Stomach smooth muscle (tissue), 2 donors: ENCODE results near the gene ZFYVE1.
"Not testable (repeated sequence)": the region's sequence is repeated elsewhere in the genome, so short reads cannot be mapped to it uniquely, and the experiment has no call there.

Experiments used
- H3K27ac ChIP-seq: one replicate; pipeline ENCODE4 v1.7.0; 2013; ENCODE audit warnings: mild to moderate bottlenecking, low read length, inconsistent platforms
- H3K27me3 ChIP-seq, 2 donors: one replicate each; pipeline ENCODE4 v1.7.0; 2013; ENCODE audit warnings: low read length in 2 of 2; ENCODE audit not compliant: insufficient read depth in 2 of 2, control insufficient read depth in 1 of 2
- H3K36me3 ChIP-seq, 2 donors: one replicate each; pipeline ENCODE4 v1.7.0; 2013; ENCODE audit warnings: low read length in 2 of 2; ENCODE audit not compliant: control insufficient read depth in 2 of 2, insufficient read depth in 2 of 2
- H3K4me1 ChIP-seq: one replicate; pipeline ENCODE4 v1.7.0; 2013; ENCODE audit warnings: low read length; ENCODE audit not compliant: control insufficient read depth, insufficient read depth
- H3K4me3 ChIP-seq, 2 donors: one replicate each; pipeline ENCODE4 v1.7.0; 2013; ENCODE audit warnings: low read length in 2 of 2
- H3K9ac ChIP-seq, 2 donors: one replicate each; pipeline ENCODE4 v1.7.0; 2013; ENCODE audit warnings: low read length in 2 of 2, mild to moderate bottlenecking in 1 of 2
- H3K9me3 ChIP-seq, 2 donors: one replicate each; pipeline ENCODE4 v1.7.0; 2013; ENCODE audit warnings: low read length in 2 of 2; ENCODE audit not compliant: control insufficient read depth in 2 of 2
- donor health status: healthy.
- donor health status: Pancreatic carcinoma.

ZFYVE1 gene

GRCh38 chr14:73027546-73027945 lies 640 bp upstream of the ZFYVE1 start:
- Histone ChIP-seq H3K27me3 (no peaks in the 10 kb centered on the region), H3K4me1 (peaks cover 9% of the 10 kb centered on the region), H3K4me3 (peak overlapping the region; percentile 65 to 85), H3K9ac (no peak overlapping the region), H3K27ac (no peak overlapping the region), H3K9me3 (no peaks in the 10 kb centered on the region), H3K36me3 (peaks cover 10 to 11% of the 10 kb centered on the region in 2 donors)

- Histone ChIP-seq H3K9me3 (no peaks in the 10 kb centered on the region), H3K27ac (peak overlapping the region; percentile 73), H3K27me3 (no peaks in the 10 kb centered on the region), H3K4me1 (peaks cover 9% of the 10 kb centered on the region), H3K9ac (peak overlapping the region; percentile 71 to 73), H3K4me3 (peak overlapping the region; percentile 65 to 85), H3K36me3 (peaks cover 11 to 14% of the 10 kb centered on the region in 2 donors)
Observed at GRCh38 chr14:73026243-73026844, 562 bp downstream of the ZFYVE1 start.

GRCh38 chr14:73025544-73025943 lies 1.4 kb downstream of the ZFYVE1 start:
- Histone ChIP-seq H3K4me3 (peak overlapping the region in 1 of 2 donors; percentile 65), H3K36me3 (peaks cover 11 to 14% of the 10 kb centered on the region in 2 donors), H3K9me3 (no peaks in the 10 kb centered on the region), H3K27ac (no peak overlapping the region), H3K27me3 (no peaks in the 10 kb centered on the region), H3K4me1 (peaks cover 9% of the 10 kb centered on the region), H3K9ac (peak overlapping the region in 1 of 2 donors; percentile 71)

DNA sequence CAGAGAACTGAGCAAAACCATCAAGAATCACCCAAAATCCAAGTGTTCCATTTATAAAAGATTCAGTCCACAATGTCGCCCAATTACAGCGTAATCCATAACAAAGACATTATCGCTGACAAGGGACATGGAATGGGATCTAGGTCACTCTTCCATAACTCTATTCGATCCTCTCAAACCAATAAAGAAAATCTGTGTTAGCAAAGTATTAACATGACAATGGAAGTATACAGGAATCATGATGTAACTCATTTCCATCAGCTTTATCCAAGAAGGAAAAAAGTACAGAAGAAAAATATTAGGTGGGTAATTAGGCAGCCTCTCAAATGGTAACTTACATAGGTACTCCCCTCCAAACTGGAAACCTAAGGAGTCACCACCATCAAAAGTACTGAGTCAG lies 4.9 kb downstream of the ZFYVE1 start:
- Histone ChIP-seq H3K9me3 (no peaks in the 10 kb centered on the region), H3K27me3 (no peaks in the 10 kb centered on the region), H3K4me1 (peaks cover 9% of the 10 kb centered on the region), H3K9ac (no peak overlapping the region), H3K27ac (no peak overlapping the region), H3K4me3 (no peak overlapping the region), H3K36me3 (peaks cover 14% of the 10 kb centered on the region in 2 donors)

- not testable (repeated sequence) for H3K9ac ChIP-seq, H3K27me3 ChIP-seq, H3K9me3 ChIP-seq, H3K27ac ChIP-seq, H3K36me3 ChIP-seq, H3K4me1 ChIP-seq, H3K4me3 ChIP-seq
Observed at GRCh38 chr14:73016011-73016410, 10.9 kb downstream of the ZFYVE1 start.

- H3K9me3 ChIP-seq, H3K4me1 ChIP-seq, H3K27ac ChIP-seq, H3K27me3 ChIP-seq, H3K9ac ChIP-seq, H3K4me3 ChIP-seq, H3K36me3 ChIP-seq: not testable (repeated sequence)
Observed at GRCh38 chr14:73015552-73015951, 11.4 kb downstream of the ZFYVE1 start.

DNA sequence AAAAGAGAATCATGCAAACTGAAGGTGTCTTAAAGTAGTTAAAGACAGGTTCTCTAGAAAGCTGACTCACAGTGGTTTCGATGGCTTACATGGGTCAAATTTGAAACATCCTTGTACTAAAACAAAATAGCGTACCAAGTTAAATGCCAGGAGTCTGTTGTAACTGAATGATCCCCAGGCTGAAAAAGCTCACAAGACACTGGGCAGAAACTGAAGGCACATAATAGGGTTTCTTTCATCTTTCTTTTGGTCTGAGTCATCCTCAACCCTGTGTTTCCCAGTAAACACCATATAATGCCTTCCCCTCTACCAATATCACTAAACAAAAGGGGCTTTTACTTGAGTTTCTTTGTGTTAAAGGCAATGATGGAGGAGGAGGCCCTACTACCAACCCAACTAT lies 12.8 kb downstream of the ZFYVE1 start:
- H3K36me3 ChIP-seq, result peaks cover 4 to 5% of the 10 kb centered on the region in 2 donors
- H3K4me1 ChIP-seq, result no peaks in the 10 kb centered on the region
- no peak overlapping the region for H3K27ac ChIP-seq
- H3K9ac ChIP-seq, result no peak overlapping the region
- H3K4me3 ChIP-seq, result no peak overlapping the region
- H3K27me3 ChIP-seq, result no peaks in the 10 kb centered on the region
- no peaks in the 10 kb centered on the region for H3K9me3 ChIP-seq

GRCh38 chr14:73011189-73011588 lies 15.7 kb downstream of the ZFYVE1 start:
- H3K4me1 ChIP-seq, result peaks cover 13% of the 10 kb centered on the region
- not testable (repeated sequence) for H3K9me3 ChIP-seq, H3K4me3 ChIP-seq, H3K36me3 ChIP-seq, H3K9ac ChIP-seq, H3K27ac ChIP-seq, H3K27me3 ChIP-seq

DNA sequence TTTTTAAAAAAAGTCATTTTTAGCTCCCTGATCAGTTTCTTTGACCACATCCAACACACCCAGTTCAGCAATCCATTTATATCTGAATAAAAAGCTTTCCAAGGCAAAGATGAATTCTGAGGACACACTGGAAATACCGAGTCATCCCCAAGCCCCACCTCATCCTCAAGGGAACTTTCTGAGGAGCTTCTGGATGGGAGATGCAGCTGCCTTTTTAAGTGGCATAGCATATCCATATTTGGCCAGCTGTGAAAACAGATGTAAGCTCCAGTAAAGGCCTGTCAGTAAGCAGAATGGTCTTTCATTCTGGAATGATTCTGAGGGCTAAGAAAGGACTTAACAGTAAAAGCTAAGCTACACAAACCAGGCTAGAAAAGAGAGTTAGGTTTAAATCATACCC lies 18.4 kb downstream of the ZFYVE1 start:
- peak overlapping the region; percentile 58 for H3K27ac ChIP-seq
- no peaks in the 10 kb centered on the region for H3K27me3 ChIP-seq
- peaks cover 13% of the 10 kb centered on the region for H3K4me1 ChIP-seq
- peak overlapping the region in 1 of 2 donors; percentile 21 for H3K9ac ChIP-seq
- peak overlapping the region in 1 of 2 donors; percentile 44 for H3K4me3 ChIP-seq
- peaks cover 3 to 4% of the 10 kb centered on the region in 2 donors for H3K36me3 ChIP-seq
- H3K9me3 ChIP-seq, result no peaks in the 10 kb centered on the region

DNA sequence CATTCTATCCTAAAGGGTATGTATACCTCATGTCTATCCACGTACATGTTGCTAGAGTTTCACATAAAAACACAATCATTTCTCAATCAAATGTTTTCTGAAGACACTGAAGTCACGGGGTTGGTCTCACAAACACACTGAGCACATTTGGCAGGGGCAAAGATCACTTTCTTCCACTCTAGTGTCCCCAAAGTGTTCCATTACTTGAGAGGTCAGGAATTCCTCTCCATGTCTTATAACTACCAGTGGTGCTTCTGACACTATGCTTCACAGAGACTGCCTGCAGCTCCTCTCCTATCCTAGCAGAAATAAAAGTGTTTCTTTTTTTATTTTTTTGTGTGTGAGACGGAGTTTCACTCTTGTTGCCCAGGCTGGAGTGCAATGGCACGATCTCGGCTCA lies 19.1 kb downstream of the ZFYVE1 start:
- Histone ChIP-seq H3K27ac (peak overlapping the region; percentile 58), H3K4me3 (no peak overlapping the region), H3K36me3 (peaks cover 1 to 3% of the 10 kb centered on the region in 2 donors), H3K27me3 (no peaks in the 10 kb centered on the region), H3K9me3 (no peaks in the 10 kb centered on the region), H3K4me1 (peaks cover 13% of the 10 kb centered on the region), H3K9ac (no peak overlapping the region)

DNA sequence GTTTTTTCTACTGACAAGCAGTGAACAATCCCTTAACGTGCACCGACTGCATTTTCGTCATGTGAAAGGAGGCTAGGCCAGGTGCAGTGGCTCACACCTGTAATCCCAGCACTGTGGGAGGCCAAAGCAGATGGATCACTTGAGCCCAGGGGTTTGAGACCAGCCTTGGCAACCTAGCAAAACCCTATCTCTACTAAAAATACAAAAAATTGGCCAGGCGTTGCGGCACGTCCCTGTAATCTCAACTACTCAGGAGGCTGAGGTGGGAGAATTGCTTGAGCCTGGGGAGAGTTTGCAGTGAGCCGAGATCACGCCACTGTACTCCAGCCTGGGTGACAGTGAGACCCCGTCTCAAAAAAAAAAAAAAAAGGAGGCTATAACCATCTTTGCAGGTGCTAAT lies 22.3 kb downstream of the ZFYVE1 start:
- H3K9me3 ChIP-seq, H3K36me3 ChIP-seq, H3K27ac ChIP-seq, H3K9ac ChIP-seq, H3K27me3 ChIP-seq, H3K4me3 ChIP-seq: not testable (repeated sequence)
- peaks cover 13% of the 10 kb centered on the region for H3K4me1 ChIP-seq
